Muscle layer of duodenum (tissue), 2 donors: ENCODE data around the gene CRYGN.

Experiments used
- H3K27ac ChIP-seq: one replicate; pipeline ENCODE4 v1.7.0; 2013; ENCODE audit warnings: mild to moderate bottlenecking, low read length
- H3K27me3 ChIP-seq: one replicate; pipeline ENCODE4 v1.7.0; 2013; ENCODE audit warnings: low read depth, mild to moderate bottlenecking, control low read depth, low read length
- H3K36me3 ChIP-seq, 2 donors: one replicate each; pipeline ENCODE4 v1.7.0; 2013; ENCODE audit warnings: low read length in 2 of 2, control low read depth in 1 of 2, mild to moderate bottlenecking in 1 of 2; ENCODE audit not compliant: insufficient read depth in 2 of 2, control insufficient read depth in 1 of 2
- H3K4me1 ChIP-seq, 2 donors: one replicate each; pipeline ENCODE4 v1.7.0; 2013; ENCODE audit warnings: low read length in 2 of 2, mild to moderate bottlenecking in 2 of 2, control low read depth in 1 of 2, moderate library complexity in 1 of 2; ENCODE audit not compliant: insufficient read depth in 2 of 2, control insufficient read depth in 1 of 2
- H3K4me3 ChIP-seq, 2 donors: one replicate each; pipeline ENCODE4 v1.7.0; 2013; ENCODE audit warnings: low read length in 2 of 2, low read depth in 1 of 2, mild to moderate bottlenecking in 1 of 2
- H3K9me3 ChIP-seq, 2 donors: one replicate each; pipeline ENCODE4 v1.7.0; 2013; ENCODE audit warnings: low read length in 2 of 2, control low read depth in 1 of 2, mild to moderate bottlenecking in 1 of 2; ENCODE audit not compliant: control insufficient read depth in 1 of 2
- donor health status: healthy.

CRYGN gene

GRCh38 chr7:151457534-151457933, 17.6 kb upstream of the CRYGN start:
- Histone ChIP-seq H3K4me1 (peaks cover 0 to 8% of the 10 kb centered on the region in 2 donors), H3K9me3 (peaks cover 3% of the 10 kb centered on the region in 2 donors), H3K27ac (no peak overlapping the region), H3K4me3 (no peak overlapping the region), H3K27me3 (no peaks in the 10 kb centered on the region), H3K36me3 (no peaks in the 10 kb centered on the region)

- no peak overlapping the region for H3K27ac ChIP-seq
- H3K4me3 ChIP-seq, result no peak overlapping the region
- H3K36me3 ChIP-seq, result no peaks in the 10 kb centered on the region
- peaks cover 0 to 8% of the 10 kb centered on the region in 2 donors for H3K4me1 ChIP-seq
- no peaks in the 10 kb centered on the region for H3K27me3 ChIP-seq
- H3K9me3 ChIP-seq, result no peaks in the 10 kb centered on the region
Measured at GRCh38 chr7:151456782-151457181, 16.8 kb upstream of the CRYGN start.

DNA sequence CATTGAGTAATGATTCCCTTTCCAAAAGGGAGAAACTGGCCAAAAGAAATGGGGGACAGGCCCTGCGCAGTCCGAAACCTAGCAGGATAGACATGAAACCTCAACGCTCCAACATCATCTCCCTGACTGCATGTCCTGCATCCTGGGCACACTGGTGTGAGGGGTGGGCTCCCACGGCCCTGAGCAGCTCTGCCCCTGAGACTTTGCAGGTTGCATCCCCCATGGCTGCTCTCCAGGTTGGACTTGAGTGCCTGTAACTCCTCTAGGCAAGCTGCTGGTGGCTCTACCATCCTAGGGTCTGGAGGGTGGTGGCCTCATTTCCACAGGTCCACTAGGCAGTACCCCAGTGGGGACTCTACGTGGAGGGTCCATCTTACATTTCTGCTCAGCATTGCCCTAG, 16.3 kb upstream of the CRYGN start:
- peaks cover 0 to 8% of the 10 kb centered on the region in 2 donors for H3K4me1 ChIP-seq
- no peak overlapping the region for H3K27ac ChIP-seq
- H3K4me3 ChIP-seq, result no peak overlapping the region
- no peaks in the 10 kb centered on the region for H3K36me3 ChIP-seq
- H3K27me3 ChIP-seq, result no peaks in the 10 kb centered on the region
- H3K9me3 ChIP-seq, result no peaks in the 10 kb centered on the region

DNA sequence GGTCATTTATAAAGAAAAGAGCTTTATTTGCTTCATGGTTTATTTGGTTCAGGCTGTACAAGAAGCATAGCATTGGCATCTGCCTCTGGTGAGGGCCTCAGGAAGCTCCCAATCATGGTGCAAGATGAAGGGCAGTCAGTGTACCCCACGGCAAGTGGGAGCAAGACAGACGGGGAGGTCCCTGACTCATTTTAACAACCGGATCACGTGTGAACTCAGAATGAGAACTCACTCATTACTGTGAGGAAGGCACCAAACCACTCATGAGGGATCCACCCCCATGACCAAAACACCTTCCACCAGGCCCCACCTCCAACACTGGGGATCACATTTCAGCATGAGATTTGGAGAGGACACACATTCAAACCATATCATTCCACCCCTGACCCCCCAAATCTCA, 15.7 kb upstream of the CRYGN start:
- Histone ChIP-seq H3K4me3 (no peak overlapping the region), H3K36me3 (no peaks in the 10 kb centered on the region), H3K4me1 (peaks cover 0 to 8% of the 10 kb centered on the region in 2 donors), H3K27me3 (no peaks in the 10 kb centered on the region), H3K27ac (no peak overlapping the region), H3K9me3 (no peaks in the 10 kb centered on the region)

DNA sequence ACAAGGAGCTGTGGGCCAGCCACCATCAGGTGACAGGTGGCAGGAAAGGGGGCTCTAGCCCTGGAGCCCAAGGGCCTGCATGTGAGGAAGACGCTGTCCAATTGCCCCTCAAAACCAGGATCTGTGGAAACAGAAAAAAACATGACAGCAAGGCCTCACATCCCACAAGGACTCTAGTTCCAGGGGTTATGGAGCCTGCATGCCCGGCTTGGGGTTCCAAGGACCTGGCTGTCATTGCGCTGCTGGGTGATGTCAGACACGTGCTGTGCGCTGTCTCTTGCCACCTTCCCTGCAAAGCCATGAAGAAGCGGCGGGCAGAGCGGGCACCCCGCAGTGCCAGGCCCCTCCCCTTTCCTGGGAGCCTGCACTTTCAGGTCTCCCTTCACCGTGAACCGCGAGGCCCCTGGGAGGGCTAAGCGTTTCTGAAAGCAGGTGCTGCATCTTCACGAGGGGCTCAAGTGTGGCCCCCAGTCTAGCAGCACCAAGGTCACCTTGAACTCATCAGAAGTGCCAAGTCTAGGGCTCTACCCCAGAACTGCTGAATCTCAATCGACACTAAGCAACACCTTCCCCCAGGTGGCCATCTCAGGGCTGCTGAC, 15.1 kb upstream of the CRYGN start:
- Histone ChIP-seq H3K27me3 (no peaks in the 10 kb centered on the region), H3K36me3 (no peaks in the 10 kb centered on the region), H3K27ac (no peak overlapping the region), H3K9me3 (no peaks in the 10 kb centered on the region), H3K4me1 (peaks cover 0 to 8% of the 10 kb centered on the region in 2 donors), H3K4me3 (no peak overlapping the region)

GRCh38 chr7:151454305-151454704, 14.4 kb upstream of the CRYGN start:
- H3K9me3 ChIP-seq, result no peaks in the 10 kb centered on the region
- H3K36me3 ChIP-seq, result no peaks in the 10 kb centered on the region
- H3K4me3 ChIP-seq, result no peak overlapping the region
- H3K27me3 ChIP-seq, result no peaks in the 10 kb centered on the region
- H3K4me1 ChIP-seq, result peaks cover 0 to 4% of the 10 kb centered on the region in 2 donors
- no peak overlapping the region for H3K27ac ChIP-seq

- no peaks in the 10 kb centered on the region for H3K27me3 ChIP-seq
Measured at GRCh38 chr7:151453326-151453791, 13.4 kb upstream of the CRYGN start.

DNA sequence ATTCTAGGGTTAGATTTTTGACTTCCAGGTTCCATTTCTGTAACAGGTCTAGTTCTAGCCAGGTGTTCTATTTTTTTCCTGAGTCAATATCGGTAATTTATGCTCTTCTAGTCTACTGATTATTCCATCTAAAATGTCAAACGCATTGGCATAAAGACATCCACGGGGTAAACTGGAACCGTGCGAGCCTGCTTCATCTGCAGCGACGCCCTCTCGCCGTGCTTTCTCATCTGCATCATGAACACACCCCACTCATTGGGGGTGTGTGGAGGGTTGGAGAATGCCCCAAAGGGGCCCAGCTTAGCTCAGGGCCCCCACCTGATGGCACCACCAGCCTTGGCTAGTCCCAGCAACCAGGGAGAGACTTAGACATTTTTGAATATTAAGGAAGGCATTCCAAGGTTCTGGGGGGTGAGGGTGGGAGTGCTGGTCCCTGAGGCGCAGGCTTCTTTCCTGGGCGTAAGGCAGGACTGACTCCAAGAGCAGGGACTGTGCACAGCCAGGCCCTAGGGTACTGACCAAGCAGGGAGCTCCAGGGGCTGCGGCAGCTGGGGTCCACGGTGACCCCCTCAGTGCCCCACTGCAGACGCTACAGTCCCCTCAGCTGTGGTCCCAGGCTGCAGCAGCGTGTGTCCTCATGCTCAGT, 12.9 kb upstream of the CRYGN start:
- Histone ChIP-seq H3K9me3 (no peaks in the 10 kb centered on the region), H3K27me3 (no peaks in the 10 kb centered on the region), H3K27ac (no peak overlapping the region), H3K4me1 (peaks cover 0 to 4% of the 10 kb centered on the region in 2 donors), H3K36me3 (no peaks in the 10 kb centered on the region), H3K4me3 (no peak overlapping the region)

More at GRCh38 chr7:151453326-151453791, 13.4 kb upstream of the CRYGN start:
- H3K36me3 ChIP-seq, result no peaks in the 10 kb centered on the region
- H3K27ac ChIP-seq, result no peak overlapping the region
- H3K4me1 ChIP-seq, result peaks cover 0 to 1% of the 10 kb centered on the region in 2 donors
- H3K4me3 ChIP-seq, result no peak overlapping the region
- H3K9me3 ChIP-seq, result no peaks in the 10 kb centered on the region

DNA sequence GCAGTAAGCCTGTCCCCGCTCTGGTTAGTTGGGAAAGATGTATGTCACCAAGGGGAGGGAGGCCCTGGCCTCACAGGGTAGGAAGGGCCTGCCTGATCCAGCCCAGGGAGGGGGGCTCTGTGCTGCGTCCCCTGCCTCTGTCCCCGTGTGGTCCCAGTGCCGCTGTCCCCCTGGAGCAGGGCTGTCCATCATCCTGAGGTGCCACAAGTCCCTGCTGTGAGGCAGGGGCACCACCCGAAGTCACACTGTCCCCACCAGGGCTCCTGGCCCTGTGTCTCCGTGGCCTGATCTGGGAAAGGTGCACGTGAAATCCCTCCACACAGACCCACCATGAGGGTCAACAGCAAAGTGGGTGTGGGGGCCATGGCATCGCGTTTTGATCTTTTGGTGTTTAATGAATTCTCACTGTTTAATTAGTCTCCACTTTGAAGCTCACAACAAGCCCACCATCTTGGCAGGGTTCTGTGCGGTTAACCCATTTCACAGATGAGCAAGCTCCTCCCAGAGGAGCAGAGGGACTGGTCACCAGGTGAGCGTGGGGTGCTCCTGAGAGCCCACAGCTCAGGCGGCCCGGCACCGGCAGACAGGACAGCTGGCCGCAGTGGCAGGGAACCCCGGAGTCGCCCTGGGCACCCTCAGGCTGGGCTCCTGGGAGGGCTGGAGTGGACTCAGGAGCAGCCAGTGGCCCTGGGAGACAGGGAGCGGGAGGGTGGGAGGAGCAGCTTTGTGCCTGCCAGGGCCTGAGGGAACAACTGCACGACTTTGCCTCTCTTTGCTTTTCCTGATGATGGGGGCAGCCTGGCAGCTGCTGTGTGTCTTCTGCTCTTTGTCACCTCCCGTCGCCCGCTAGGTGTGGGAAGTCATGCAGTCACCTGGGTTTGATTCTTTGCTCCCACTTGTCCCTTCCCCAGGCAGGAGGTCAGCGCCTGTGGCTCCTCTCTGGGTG, 12.0 kb upstream of the CRYGN start:
- Histone ChIP-seq H3K36me3 (no peaks in the 10 kb centered on the region), H3K4me3 (no peak overlapping the region), H3K9me3 (no peaks in the 10 kb centered on the region), H3K27ac (no peak overlapping the region), H3K4me1 (peaks cover 0 to 4% of the 10 kb centered on the region in 2 donors), H3K27me3 (no peaks in the 10 kb centered on the region)

DNA sequence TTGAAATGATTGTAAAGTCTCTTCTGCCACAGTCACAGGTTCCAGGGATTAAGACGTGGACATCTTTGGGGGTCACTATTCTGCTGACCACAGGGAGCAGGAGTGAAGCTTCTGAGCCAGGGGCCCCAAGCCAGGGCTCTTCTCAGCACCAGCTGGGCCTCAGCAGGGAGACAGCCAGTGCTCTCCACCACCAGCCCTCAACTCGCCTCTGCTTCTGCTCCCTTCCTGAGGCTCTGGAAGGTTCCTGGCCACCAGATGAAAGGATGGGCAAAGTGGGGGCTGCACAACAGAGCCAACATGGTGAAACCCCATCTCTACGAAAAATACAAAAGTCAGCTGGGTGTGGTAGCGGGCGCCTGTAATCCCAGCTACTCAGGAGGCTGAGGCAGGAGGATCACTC, 11.2 kb upstream of the CRYGN start:
- Histone ChIP-seq H3K4me1 (peaks cover 0 to 4% of the 10 kb centered on the region in 2 donors), H3K4me3 (no peak overlapping the region), H3K9me3 (no peaks in the 10 kb centered on the region), H3K27me3 (no peaks in the 10 kb centered on the region), H3K27ac (no peak overlapping the region), H3K36me3 (no peaks in the 10 kb centered on the region)

DNA sequence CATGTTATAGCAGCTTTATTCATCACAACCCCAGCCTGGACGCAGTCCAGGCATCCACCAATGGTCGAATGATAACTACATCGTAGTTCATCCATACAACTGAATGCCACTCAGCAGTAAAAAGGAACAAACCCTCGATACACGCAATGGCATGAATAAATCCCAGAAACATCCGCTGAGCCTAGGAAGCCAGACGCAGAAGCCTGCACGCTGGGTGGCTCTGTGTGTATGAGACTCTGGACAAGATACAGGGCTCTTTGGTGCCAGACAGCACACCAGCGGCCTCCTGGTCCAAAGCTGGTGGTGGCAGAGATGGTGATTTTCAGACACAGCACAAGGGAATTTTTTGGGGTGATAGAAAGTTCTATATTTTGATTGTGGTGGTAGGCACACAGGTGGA, 10.0 kb upstream of the CRYGN start:
- no peaks in the 10 kb centered on the region for H3K9me3 ChIP-seq
- H3K4me1 ChIP-seq, result peaks cover 0 to 4% of the 10 kb centered on the region in 2 donors
- H3K27ac ChIP-seq, result no peak overlapping the region
- H3K27me3 ChIP-seq, result no peaks in the 10 kb centered on the region
- no peaks in the 10 kb centered on the region for H3K36me3 ChIP-seq
- no peak overlapping the region for H3K4me3 ChIP-seq
